ENCODE data around the gene MRPL55. TPM values are rescaled to one million over a fixed set of nuclear protein-coding genes. Genes with fewer than 3 reads are reported as not detected.
A peak's percentile ranks its signal among the peaks of the same experiment; 100 is the strongest.

MRPL55 gene
- total and polyA plus RNA-seq, 4 donors = 44.4 to 137 (median 73.3) TPM

- peaks cover 0 to 52% (median 3%) of the 10 kb centered on the region in 4 donors for H3K36me3 ChIP-seq (ENCODE audit: control insufficient read depth in 4 of 4, insufficient read depth in 4 of 4, low read length in 4 of 4)
- H3K27me3 ChIP-seq (ENCODE audit: control insufficient read depth in 3 of 3, insufficient read depth in 3 of 3, low read length in 2 of 3) = no peaks in the 10 kb centered on the region
- peaks cover 0 to 49% (median 12%) of the 10 kb centered on the region in 5 donors for H3K4me1 ChIP-seq (ENCODE audit: control insufficient read depth in 5 of 5, insufficient read depth in 5 of 5, low read length in 5 of 5)
- no peaks in the 10 kb centered on the region for H3K9me3 ChIP-seq (ENCODE audit: control insufficient read depth in 4 of 4, insufficient read depth in 3 of 4, low read length in 3 of 4)
- ATAC-seq (ENCODE audit: insufficient read depth, low FRiP score) = no peak
- no peak overlapping the region for H3K9ac ChIP-seq (ENCODE audit: insufficient read depth in 1 of 2, low read length in 2 of 2)
- no peak overlapping the region for H3K27ac ChIP-seq (ENCODE audit: low read depth in 1 of 2, low read length in 1 of 2)
- DNase-seq = no peak
- no peak for TF ChIP-seq CTCF (IDR thresholded peaks at IDR 0.05; ENCODE audit: control extremely low read depth, extremely low read depth)
- no peak overlapping the region for H3K4me3 ChIP-seq
- 85 to 87% methylated on average over 16 of the region's 16 CpGs for WGBS, 2 donors
Measured at GRCh38 chr1:228144193-228144992, 35.3 kb upstream of the MRPL55 start.

GRCh38 chr1:228143480-228144192 lies 34.5 kb upstream of the MRPL55 start:
- Histone ChIP-seq H3K27ac (ENCODE audit: low read depth in 1 of 2, low read length in 1 of 2) (no peak overlapping the region), H3K4me3 (no peak overlapping the region), H3K9ac (ENCODE audit: insufficient read depth in 1 of 2, low read length in 2 of 2) (no peak overlapping the region), H3K27me3 (ENCODE audit: control insufficient read depth in 3 of 3, insufficient read depth in 3 of 3, low read length in 2 of 3) (no peaks in the 10 kb centered on the region), H3K9me3 (ENCODE audit: control insufficient read depth in 4 of 4, insufficient read depth in 3 of 4, low read length in 3 of 4) (no peaks in the 10 kb centered on the region), H3K36me3 (ENCODE audit: control insufficient read depth in 4 of 4, insufficient read depth in 4 of 4, low read length in 4 of 4) (peaks cover 0 to 45% (median 3%) of the 10 kb centered on the region in 4 donors), H3K4me1 (ENCODE audit: control insufficient read depth in 5 of 5, insufficient read depth in 5 of 5, low read length in 5 of 5) (peaks cover 0 to 43% (median 6%) of the 10 kb centered on the region in 5 donors)
- WGBS, 2 donors = 86 to 91% methylated on average over 12 of the region's 12 CpGs
- DNase-seq = no peak
- ATAC-seq (ENCODE audit: insufficient read depth, low FRiP score) = no peak
- no peak for TF ChIP-seq CTCF (IDR thresholded peaks at IDR 0.05; ENCODE audit: control extremely low read depth, extremely low read depth)

GRCh38 chr1:228142701-228143136 lies 33.6 kb upstream of the MRPL55 start:
- no peak for TF ChIP-seq CTCF (IDR thresholded peaks at IDR 0.05; ENCODE audit: control extremely low read depth, extremely low read depth)
- Histone ChIP-seq H3K4me1 (ENCODE audit: control insufficient read depth in 5 of 5, insufficient read depth in 5 of 5, low read length in 5 of 5) (peaks cover 0 to 36% (median 6%) of the 10 kb centered on the region in 5 donors), H3K27me3 (ENCODE audit: control insufficient read depth in 3 of 3, insufficient read depth in 3 of 3, low read length in 2 of 3) (no peaks in the 10 kb centered on the region), H3K36me3 (ENCODE audit: control insufficient read depth in 4 of 4, insufficient read depth in 4 of 4, low read length in 4 of 4) (peaks cover 0 to 37% (median 3%) of the 10 kb centered on the region in 4 donors), H3K9ac (ENCODE audit: insufficient read depth in 1 of 2, low read length in 2 of 2) (no peak overlapping the region), H3K27ac (ENCODE audit: low read depth in 1 of 2, low read length in 1 of 2) (peak overlapping the region in 1 of 2 donors; percentile 79), H3K9me3 (ENCODE audit: control insufficient read depth in 4 of 4, insufficient read depth in 3 of 4, low read length in 3 of 4) (no peaks in the 10 kb centered on the region), H3K4me3 (no peak overlapping the region)
- 75 to 80% methylated on average over 11 of the region's 11 CpGs for WGBS, 2 donors
- DNase-seq (no peak), ATAC-seq (ENCODE audit: insufficient read depth, low FRiP score) (no peak)
